GDM1 (cell line): ENCODE results near the gene TSPAN15.

Experiments used
- DNase-seq: peaks from one replicate; lab custom pipeline; 2025; lab: John Stamatoyannopoulos, UW

TSPAN15 gene

DNA sequence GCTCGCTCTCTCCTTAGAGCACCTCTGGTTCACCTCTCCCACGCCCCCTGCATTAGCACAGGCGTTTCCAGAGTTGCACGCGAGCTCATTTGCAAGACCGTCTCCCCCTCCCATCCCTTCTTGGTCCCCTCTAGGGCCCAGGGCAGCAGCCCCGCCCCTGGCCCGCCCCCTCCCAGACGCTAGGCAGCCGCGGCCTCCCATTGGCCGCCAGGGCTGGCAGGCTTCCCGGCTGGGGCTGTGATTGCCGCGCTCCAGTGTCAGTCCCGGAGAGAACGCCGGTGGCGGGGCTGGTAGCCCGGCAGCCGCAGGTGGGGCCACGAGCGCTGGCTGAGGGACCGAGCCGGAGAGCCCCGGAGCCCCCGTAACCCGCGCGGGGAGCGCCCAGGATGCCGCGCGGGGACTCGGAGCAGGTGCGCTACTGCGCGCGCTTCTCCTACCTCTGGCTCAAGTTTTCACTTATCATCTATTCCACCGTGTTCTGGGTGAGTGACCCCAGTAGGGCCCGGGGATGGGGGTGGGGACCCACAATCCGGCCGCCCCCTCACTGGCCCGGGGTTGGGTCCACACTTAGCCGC, at the start of gene TSPAN15:
TSPAN15 (plus strand) TSS at position 257 of the 575 bp plus-strand sequence; CDS start at position 387, 130 bp downstream.
- no peak for DNase-seq

- DNase-seq, result no peak
Measured at GRCh38 chr10:69402386-69402785, 48.9 kb upstream of the TSPAN15 start.

DNA sequence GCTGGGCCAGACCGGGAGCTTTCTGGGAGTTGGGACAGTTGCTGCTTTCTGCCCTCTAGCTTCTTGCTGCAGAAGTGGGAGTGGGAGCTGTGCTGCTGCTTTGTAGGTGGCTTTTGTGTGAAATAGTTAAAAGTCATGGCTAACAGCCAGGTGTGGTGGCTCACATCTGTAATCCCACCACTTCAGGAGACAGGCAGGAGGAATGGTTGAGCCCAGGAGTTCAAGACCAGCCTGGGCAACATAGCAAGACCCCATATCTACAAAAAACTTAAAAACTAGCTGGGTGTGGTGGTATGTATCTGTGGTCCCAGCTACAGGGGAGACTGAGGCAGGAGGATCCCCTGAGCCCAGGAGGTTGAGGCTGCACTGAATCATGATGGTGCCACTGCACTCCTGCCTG, 48.2 kb upstream of the TSPAN15 start:
- no peak for DNase-seq

DNA sequence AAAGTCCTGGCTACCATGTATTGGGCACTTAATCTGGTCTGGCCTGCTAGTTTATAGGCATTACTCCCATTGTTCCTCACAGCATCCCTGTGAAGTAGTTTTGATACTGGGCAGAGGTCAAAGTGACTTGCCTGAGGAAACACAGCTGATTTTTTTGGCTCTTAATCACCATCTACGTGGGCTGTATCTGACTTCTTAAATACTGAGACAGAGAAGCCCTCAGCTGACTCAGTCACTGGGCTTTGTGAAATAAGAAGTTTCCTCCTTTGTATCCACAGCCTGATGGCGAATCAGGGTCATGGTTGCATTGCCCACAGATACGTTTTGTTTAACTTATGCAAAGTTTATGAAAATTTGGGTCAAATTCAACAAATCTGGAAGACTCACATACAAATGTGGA, 47.7 kb upstream of the TSPAN15 start:
- no peak for DNase-seq

GRCh38 chr10:69404786-69405185, 46.5 kb upstream of the TSPAN15 start:
- no peak for DNase-seq

DNA sequence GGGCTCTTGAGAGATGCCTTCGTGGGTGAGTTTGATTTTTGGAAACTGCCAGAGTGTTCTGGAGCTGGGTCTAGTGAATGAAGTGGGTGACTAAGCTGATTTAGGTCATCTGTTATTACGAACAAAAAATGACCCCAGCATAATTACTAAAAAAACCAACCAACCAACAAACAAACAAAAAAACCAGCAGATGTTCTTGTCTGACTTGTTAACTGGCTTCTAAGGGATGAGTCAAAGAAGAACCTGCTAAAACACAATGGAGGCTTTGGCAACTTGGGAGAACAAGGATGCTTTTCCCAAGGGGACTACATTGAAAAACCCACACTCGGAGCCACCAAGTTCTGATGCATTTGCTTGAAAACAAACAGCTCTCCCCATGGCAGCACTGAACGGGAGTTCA, 46.0 kb upstream of the TSPAN15 start:
- DNase-seq, result no peak

GRCh38 chr10:69406302-69406811, 44.9 kb upstream of the TSPAN15 start:
- DNase-seq, result no peak

DNA sequence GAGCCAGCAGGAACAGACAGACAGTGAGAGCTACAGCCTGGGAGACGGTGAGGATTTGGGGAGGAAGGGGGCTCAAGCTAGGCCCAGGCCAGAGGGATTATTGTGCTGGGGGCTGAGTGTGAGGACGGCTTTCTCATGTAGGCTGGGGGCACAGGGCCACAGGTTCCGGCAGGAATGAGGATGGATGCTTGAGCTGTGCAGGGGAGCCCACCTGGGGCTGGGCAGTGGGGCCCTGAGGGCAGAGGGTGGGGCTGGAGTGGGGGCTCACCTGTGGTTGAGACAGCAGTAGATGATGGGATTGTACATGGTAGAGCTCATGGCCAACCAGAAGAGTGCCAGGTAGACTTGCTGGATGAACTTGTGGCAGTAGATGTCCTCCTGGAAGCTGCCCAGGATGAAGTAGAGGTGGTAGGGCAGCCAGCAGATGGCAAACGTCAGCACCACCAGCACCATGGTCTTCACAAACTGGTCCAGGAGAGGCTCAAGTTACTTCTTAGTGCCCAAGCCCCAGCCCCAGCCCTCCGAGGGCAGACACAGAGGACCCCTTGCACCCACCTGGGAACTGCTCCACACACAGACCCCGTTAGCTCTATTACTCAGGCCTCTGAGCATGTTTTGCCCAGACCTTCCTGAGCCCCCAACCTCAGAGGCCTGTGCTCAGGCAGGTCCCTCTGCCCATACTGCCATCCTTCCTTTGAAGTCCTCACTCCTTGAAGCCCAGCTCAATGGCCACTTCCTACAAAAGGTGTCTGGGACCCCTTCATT, 44.3 kb upstream of the TSPAN15 start:
- DNase-seq, result no peak

DNA sequence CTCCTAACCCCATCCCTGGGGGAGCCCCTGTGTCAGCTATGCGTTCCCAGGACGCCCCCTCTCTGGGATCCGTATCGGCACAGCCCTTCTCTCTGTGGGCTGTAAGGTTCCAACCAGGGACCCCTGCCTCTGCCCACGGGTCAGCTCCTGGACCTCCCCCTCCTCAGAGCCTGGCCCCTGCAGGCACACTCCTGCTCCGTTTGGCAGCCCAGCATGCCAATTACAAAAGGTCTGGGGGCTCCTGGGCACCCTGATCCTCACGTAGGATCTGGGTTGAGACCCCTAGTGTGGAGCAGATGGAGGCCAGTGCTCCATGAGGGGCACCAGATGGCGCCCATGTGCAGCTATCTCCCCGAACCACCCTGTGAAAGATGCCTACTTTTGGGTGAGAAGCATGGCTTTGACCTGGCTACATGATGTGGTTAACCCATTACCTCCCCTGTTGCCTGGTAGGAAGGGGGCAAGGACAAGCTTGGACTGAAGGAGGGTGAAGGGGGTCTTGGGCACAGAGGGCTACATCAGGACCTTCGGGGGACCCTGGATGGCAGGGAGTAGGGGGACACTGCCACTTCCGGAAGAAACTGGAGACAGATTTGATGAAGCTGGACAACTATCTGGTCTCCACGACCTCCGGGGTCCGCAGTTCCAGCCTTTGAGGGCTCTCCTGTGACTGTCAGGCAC, 43.5 kb upstream of the TSPAN15 start:
- peak; percentile 49 for DNase-seq

GRCh38 chr10:69408318-69409175, 42.7 kb upstream of the TSPAN15 start:
- peak; percentile 86 for DNase-seq

GRCh38 chr10:69409176-69409495, 42.1 kb upstream of the TSPAN15 start:
- DNase-seq, result no peak

DNA sequence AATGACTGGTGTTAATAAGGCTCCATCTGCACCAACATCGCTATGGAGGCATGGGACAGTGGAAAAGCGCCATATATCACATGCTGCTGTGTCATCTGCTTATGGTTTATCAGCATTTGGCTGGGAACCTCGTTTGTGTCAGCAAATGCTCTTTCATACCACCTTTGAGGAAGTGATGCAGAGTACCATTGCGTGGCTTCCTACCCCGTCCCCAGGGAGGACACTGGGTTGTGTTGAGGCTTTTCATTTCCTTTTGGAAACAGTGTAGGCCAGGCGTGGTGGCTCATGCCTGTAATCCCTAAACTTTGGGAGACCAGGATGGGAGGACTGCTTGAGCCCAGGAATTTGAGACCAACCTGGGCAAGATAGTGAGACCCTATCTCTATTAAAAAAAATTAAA, 41.3 kb upstream of the TSPAN15 start:
- DNase-seq, result peak; percentile 50

DNA sequence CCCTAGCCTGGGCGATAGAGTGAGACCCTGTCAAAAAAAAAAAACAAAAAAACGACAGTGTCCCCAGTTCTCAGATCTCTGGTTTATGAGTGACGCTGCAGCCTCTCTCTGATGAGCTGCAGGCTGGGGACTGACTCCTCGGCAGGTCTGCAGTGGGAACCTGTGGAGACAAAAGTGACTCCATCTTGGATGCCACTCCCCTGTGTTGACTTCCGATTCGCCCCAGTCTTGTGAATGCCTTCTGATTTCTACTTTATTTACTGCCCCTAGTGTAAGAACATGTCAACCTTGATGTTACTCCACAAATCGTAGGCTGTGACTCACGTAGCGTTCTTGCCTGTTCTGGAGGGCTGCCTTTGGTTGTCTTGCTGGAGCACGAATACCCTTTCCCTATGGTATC, 40.8 kb upstream of the TSPAN15 start:
- no peak for DNase-seq

DNA sequence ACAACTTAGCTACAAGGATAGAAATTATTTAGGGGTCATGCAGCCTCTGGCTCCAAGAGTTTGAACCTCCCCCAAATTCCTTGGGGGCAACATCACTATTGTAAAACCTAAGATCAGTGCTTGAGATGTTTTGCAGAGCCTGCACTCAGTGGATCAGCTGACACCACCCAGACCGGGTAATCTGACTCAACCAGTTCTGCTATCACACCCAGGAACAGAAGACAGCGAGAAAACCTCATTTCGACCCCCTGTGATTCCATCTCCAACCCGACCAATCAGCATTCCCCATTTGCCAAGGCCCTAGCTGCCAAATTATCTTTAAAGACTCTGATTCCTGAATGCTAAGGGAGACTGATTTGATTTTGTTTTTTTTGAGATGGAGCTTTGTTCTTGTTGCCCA, 39.8 kb upstream of the TSPAN15 start:
- no peak for DNase-seq

- DNase-seq, result no peak
Measured at GRCh38 chr10:69412232-69412790, 39.0 kb upstream of the TSPAN15 start.

GRCh38 chr10:69413221-69413865, 37.9 kb upstream of the TSPAN15 start:
- no peak for DNase-seq

GRCh38 chr10:69414036-69415018, 36.9 kb upstream of the TSPAN15 start:
- DNase-seq, result no peak

GRCh38 chr10:69415049-69415448, 36.2 kb upstream of the TSPAN15 start:
- no peak for DNase-seq

GRCh38 chr10:69415951-69416350, 35.3 kb upstream of the TSPAN15 start:
- no peak for DNase-seq

DNA sequence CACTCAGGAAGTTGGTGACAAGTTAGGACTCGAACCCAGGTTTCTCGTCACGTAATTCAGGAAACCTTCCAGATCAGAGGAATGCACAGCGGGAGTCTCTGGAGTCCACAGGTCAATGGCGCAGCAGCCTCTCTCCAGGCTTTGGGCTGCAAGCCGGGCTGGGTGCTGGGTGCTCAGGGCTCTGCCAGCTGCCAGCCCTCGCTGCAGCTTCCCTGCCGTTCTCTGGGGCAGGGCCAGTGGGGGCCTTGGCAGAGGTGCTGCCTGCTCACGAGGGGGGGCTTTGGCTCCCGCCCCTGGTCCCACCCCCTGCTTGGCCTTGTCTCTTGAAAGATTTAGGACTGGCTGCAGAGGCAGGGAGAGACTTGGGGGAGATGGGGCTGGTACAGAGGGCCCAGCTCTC, 34.6 kb upstream of the TSPAN15 start, which contains the start of gene TACR2:
TACR2 (minus strand) TSS at position 224 of the 400 bp plus-strand sequence. CDS start 595 bp downstream, outside the sequence.
- no peak for DNase-seq
